ENCODE results near the gene PBXIP1.

DNA sequence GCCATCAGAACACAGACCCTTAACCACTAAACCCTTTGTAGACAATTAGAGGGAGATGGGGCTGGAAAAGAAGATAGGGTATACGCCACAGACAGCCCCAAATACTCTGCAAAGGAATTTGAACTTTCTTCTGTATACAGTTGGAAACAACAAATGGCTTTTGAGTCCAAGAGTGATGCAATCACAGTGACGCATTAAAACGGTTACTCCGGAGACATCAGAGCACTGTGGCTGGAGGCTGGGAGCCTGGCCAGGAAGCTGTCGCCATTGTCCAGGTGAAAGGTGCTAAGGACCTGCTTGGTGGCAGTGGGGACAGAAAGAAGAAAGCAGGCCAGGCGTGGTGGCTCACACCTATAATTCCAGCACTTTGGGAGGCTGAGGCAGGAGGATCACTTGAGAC is 31.4 kb upstream of the PBXIP1 start:
- TF ChIP-seq, protein P1, sequence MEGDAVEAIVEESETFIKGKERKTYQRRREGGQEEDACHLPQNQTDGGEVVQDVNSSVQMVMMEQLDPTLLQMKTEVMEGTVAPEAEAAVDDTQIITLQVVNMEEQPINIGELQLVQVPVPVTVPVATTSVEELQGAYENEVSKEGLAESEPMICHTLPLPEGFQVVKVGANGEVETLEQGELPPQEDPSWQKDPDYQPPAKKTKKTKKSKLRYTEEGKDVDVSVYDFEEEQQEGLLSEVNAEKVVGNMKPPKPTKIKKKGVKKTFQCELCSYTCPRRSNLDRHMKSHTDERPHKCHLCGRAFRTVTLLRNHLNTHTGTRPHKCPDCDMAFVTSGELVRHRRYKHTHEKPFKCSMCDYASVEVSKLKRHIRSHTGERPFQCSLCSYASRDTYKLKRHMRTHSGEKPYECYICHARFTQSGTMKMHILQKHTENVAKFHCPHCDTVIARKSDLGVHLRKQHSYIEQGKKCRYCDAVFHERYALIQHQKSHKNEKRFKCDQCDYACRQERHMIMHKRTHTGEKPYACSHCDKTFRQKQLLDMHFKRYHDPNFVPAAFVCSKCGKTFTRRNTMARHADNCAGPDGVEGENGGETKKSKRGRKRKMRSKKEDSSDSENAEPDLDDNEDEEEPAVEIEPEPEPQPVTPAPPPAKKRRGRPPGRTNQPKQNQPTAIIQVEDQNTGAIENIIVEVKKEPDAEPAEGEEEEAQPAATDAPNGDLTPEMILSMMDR (IDR thresholded peaks at IDR 0.05), result no peak
- no peak for TF ChIP-seq EP300 (IDR thresholded peaks at IDR 0.05)
